Parathyroid adenoma (tissue), 2 donors: ENCODE data around the gene RAG1.

ENCODE experiments used
- H2AFZ ChIP-seq: fragments of 300-600 bp; sonication (generic); one replicate; pipeline ENCODE4 v1.7.0; 2017; ENCODE audit warnings: antibody characterized with exemption, mild to moderate bottlenecking
- H3K27ac ChIP-seq: fragments of 300-600 bp; sonication (generic); one replicate; pipeline ENCODE4 v1.7.0; 2017
- H3K27me3 ChIP-seq: fragments of 300-600 bp; sonication (generic); one replicate; pipeline ENCODE4 v1.7.0; 2017; ENCODE audit warnings: low read length; ENCODE audit not compliant: control insufficient read depth, insufficient read depth
- H3K36me3 ChIP-seq: fragments of 300-600 bp; sonication (generic); one replicate; pipeline ENCODE4 v1.7.0; 2017; ENCODE audit warnings: low read length; ENCODE audit not compliant: control insufficient read depth, insufficient read depth
- H3K4me1 ChIP-seq: fragments of 300-600 bp; sonication (generic); one replicate; pipeline ENCODE4 v1.7.0; 2017; ENCODE audit warnings: control low read depth
- H3K4me2 ChIP-seq: fragments of 300-600 bp; sonication (generic); one replicate; pipeline ENCODE4 v1.7.0; 2017; ENCODE audit warnings: low read length
- H3K4me3 ChIP-seq: fragments of 300-600 bp; sonication (generic); one replicate; pipeline ENCODE4 v1.7.0; 2017; ENCODE audit warnings: low read depth, low read length
- H3K79me2 ChIP-seq: fragments of 300-600 bp; sonication (generic); one replicate; pipeline ENCODE4 v1.7.0; 2017; ENCODE audit warnings: control low read depth
- H3K9ac ChIP-seq: fragments of 300-600 bp; sonication (generic); one replicate; pipeline ENCODE4 v1.7.0; 2017; ENCODE audit warnings: mild to moderate bottlenecking
- H3K9me3 ChIP-seq: fragments of 300-600 bp; sonication (generic); one replicate; pipeline ENCODE4 v1.7.0; 2017; ENCODE audit warnings: low read length; ENCODE audit not compliant: control insufficient read depth
- CTCF ChIP-seq: fragments of 300-600 bp; sonication (generic); IDR thresholded peaks from one replicate; pipeline ENCODE4 v1.7.0; 2017; ENCODE audit warnings: antibody characterized with exemption, mild to moderate bottlenecking
- donor health status: primary hyperparathyroidism.

Gene RAG1

GRCh38 chr11:36577859-36578258 is 10.1 kb downstream of the RAG1 start:
- H3K4me3 ChIP-seq: no peak overlapping the region
- no peak overlapping the region for H3K27ac ChIP-seq

GRCh38 chr11:36578458-36578857 is 10.7 kb downstream of the RAG1 start:
- Histone ChIP-seq H3K27me3 (no peaks in the 10 kb centered on the region), H3K4me3 (no peak overlapping the region), H3K4me1 (no peaks in the 10 kb centered on the region), H3K4me2 (no peak overlapping the region), H3K9ac (no peak overlapping the region), H3K9me3 (no peaks in the 10 kb centered on the region), H3K36me3 (no peaks in the 10 kb centered on the region), H3K79me2 (no peaks in the 10 kb centered on the region), H2AFZ (no peak overlapping the region), H3K27ac (no peak overlapping the region)
- no peak for TF ChIP-seq CTCF

More at GRCh38 chr11:36577859-36578258, 10.1 kb downstream of the RAG1 start:
- Histone ChIP-seq H3K9ac (no peak overlapping the region), H3K36me3 (no peaks in the 10 kb centered on the region), H2AFZ (no peak overlapping the region), H3K4me1 (no peaks in the 10 kb centered on the region), H3K4me2 (no peak overlapping the region), H3K27me3 (no peaks in the 10 kb centered on the region), H3K79me2 (no peaks in the 10 kb centered on the region), H3K9me3 (no peaks in the 10 kb centered on the region)
- TF ChIP-seq CTCF: no peak

GRCh38 chr11:36581536-36581935 is 13.7 kb downstream of the RAG1 start:
- Histone ChIP-seq H2AFZ (no peak overlapping the region), H3K9ac (no peak overlapping the region), H3K79me2 (no peaks in the 10 kb centered on the region), H3K27ac (no peak overlapping the region), H3K36me3 (no peaks in the 10 kb centered on the region), H3K27me3 (no peaks in the 10 kb centered on the region), H3K9me3 (no peaks in the 10 kb centered on the region), H3K4me1 (no peaks in the 10 kb centered on the region), H3K4me3 (no peak overlapping the region), H3K4me2 (no peak overlapping the region)
- TF ChIP-seq CTCF: no peak

GRCh38 chr11:36583667-36584066 is 15.9 kb downstream of the RAG1 start:
- no peaks in the 10 kb centered on the region for H3K36me3 ChIP-seq
- no peaks in the 10 kb centered on the region for H3K79me2 ChIP-seq
- H3K27me3 ChIP-seq: no peaks in the 10 kb centered on the region
- H3K4me2 ChIP-seq: no peak overlapping the region
- H3K27ac ChIP-seq: no peak overlapping the region
- no peak overlapping the region for H3K9ac ChIP-seq
- H2AFZ ChIP-seq: no peak overlapping the region
- H3K4me3 ChIP-seq: no peak overlapping the region
- H3K4me1 ChIP-seq: no peaks in the 10 kb centered on the region
- no peaks in the 10 kb centered on the region for H3K9me3 ChIP-seq
- no peak for TF ChIP-seq CTCF

GRCh38 chr11:36586543-36586942 is 18.7 kb downstream of the RAG1 start:
- no peaks in the 10 kb centered on the region for H3K4me1 ChIP-seq

More at GRCh38 chr11:36586543-36586942, 18.7 kb downstream of the RAG1 start:
- no peak overlapping the region for H3K4me3 ChIP-seq
- no peak overlapping the region for H3K4me2 ChIP-seq
- H3K9me3 ChIP-seq: no peaks in the 10 kb centered on the region
- no peak for TF ChIP-seq CTCF
- no peak overlapping the region for H3K27ac ChIP-seq
- no peak overlapping the region for H3K9ac ChIP-seq
- no peaks in the 10 kb centered on the region for H3K27me3 ChIP-seq
- H2AFZ ChIP-seq: no peak overlapping the region
- no peaks in the 10 kb centered on the region for H3K79me2 ChIP-seq
- H3K36me3 ChIP-seq: no peaks in the 10 kb centered on the region
